HG02870 (cell line): ENCODE results near the gene BCAP31.
"Not testable (repeated sequence)": the region's sequence is repeated elsewhere in the genome, so short reads cannot be mapped to it uniquely, and the experiment has no call there.

ENCODE experiments used
- ATAC-seq: cut with Tn5 transposase; IDR thresholded peaks from one replicate; pipeline ENCODE4 v1.9.1; 2021; ENCODE audit warnings: mild to moderate bottlenecking, moderate library complexity; ENCODE audit not compliant: unreplicated experiment

The BCAP31 gene

GRCh38 chrX:153696986-153697722 lies 27.0 kb downstream of the BCAP31 start:
- not testable (repeated sequence) for ATAC-seq

DNA sequence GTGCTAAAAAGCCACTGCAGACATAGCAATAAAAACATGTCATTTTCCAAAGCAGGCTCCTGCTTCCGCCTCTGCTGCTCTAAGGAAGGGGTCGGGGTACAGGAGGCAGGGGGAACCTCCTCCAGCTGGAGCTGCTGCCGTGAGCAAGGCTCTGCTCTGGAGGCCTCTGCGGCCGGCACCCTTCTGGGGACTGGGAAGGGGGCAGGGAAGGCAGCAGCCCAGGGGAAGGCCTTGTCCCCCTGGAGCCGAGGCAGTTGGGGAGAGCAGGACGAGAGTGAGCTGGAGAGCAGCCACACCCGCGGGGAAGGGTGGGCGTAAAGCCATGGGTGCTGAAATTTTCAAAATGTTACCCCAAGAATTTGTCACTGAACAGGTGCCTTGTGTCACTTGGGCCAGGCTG lies 27.6 kb downstream of the BCAP31 start:
- not testable (repeated sequence) for ATAC-seq

DNA sequence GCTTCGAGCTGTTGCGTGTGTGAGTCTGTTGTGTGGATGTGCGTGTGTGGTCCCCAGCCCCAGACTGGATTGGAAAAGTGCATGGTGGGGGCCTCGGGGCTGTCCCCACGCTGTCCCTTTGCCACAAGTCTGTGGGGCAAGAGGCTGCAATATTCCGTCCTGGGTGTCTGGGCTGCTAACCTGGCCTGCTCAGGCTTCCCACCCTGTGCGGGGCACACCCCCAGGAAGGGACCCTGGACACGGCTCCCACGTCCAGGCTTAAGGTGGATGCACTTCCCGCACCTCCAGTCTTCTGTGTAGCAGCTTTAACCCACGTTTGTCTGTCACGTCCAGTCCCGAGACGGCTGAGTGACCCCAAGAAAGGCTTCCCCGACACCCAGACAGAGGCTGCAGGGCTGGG lies 28.1 kb downstream of the BCAP31 start:
- no peak for ATAC-seq

GRCh38 chrX:153694687-153695270 lies 29.4 kb downstream of the BCAP31 start:
- ATAC-seq: no peak

DNA sequence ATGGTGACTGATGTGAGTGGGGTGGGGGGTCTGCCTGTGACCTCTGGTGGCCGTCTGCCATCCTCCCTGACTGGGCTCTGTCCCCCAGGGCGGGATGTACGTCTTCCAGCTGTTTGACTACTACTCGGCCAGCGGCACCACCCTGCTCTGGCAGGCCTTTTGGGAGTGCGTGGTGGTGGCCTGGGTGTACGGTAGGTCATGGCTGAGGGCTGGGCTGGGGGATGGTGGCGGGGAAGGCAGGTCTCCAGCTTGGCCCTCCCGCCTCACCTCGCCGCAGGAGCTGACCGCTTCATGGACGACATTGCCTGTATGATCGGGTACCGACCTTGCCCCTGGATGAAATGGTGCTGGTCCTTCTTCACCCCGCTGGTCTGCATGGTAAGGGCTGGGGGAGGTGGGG lies 29.9 kb downstream of the BCAP31 start:
- not testable (repeated sequence) for ATAC-seq

DNA sequence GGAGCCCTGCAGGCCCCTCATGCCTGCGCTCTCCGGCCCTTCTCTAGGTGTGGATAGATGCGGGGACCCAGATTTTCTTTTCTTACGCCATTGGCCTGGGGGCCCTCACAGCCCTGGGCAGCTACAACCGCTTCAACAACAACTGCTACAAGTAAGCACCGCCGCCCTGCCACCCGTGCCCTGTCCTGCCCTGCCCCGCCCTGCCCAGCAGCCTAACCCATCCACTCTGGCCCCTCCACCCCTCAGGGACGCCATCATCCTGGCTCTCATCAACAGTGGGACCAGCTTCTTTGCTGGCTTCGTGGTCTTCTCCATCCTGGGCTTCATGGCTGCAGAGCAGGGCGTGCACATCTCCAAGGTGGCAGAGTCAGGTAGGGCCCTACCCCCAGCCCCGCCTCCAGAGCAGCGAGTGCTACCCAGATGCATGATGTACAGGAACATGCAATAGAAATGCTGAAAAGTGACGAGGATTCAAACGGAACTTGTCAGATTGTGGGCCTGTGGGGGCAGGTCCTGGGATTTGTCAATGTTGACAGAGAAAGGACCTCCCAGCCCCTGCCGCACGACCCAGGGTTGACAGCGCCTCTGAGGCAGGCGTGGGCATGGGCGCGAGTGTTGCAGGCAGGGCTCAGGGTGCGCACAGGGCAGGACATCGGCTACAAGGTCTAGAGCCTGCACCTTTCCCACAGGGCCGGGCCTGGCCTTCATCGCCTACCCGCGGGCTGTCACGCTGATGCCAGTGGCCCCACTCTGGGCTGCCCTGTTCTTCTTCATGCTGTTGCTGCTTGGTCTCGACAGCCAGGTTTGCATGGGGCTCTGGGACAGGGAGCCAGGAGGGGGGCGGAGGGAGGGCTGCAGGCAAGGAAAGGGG lies 30.7 kb downstream of the BCAP31 start:
- ATAC-seq: no peak

DNA sequence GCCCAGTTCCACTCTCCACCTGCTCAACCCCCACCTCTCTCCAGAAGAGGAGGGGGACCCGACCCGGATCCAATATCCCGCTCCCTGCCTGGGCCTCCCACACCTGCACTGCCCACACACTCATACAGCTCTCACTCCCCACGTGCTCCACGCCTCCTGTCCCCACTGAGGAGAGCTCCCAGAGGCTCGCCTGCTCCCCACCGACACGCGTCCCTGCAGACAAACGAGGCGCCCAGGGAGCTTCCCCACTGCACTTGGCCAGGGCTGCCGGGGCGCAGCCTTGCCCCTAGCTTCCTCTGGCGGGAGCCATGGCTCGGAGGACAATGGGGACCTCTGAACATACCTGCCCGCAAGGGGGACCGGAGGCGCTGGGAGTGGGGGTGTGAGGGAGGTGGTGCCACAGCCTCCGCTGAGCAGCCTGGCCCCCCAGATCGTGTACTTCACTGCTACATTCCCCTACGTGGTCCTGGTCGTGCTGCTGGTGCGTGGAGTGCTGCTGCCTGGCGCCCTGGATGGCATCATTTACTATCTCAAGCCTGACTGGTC lies 31.5 kb downstream of the BCAP31 start:
- ATAC-seq: no peak

- no peak for ATAC-seq
These were observed 32.2 kb downstream of the BCAP31 start for GRCh38 chrX:153692003-153692402.

- ATAC-seq: not testable (repeated sequence)
These were observed 33.0 kb downstream of the BCAP31 start for GRCh38 chrX:153691032-153691827.

- no peak for ATAC-seq
These were observed 33.7 kb downstream of the BCAP31 start for GRCh38 chrX:153690466-153690865.

DNA sequence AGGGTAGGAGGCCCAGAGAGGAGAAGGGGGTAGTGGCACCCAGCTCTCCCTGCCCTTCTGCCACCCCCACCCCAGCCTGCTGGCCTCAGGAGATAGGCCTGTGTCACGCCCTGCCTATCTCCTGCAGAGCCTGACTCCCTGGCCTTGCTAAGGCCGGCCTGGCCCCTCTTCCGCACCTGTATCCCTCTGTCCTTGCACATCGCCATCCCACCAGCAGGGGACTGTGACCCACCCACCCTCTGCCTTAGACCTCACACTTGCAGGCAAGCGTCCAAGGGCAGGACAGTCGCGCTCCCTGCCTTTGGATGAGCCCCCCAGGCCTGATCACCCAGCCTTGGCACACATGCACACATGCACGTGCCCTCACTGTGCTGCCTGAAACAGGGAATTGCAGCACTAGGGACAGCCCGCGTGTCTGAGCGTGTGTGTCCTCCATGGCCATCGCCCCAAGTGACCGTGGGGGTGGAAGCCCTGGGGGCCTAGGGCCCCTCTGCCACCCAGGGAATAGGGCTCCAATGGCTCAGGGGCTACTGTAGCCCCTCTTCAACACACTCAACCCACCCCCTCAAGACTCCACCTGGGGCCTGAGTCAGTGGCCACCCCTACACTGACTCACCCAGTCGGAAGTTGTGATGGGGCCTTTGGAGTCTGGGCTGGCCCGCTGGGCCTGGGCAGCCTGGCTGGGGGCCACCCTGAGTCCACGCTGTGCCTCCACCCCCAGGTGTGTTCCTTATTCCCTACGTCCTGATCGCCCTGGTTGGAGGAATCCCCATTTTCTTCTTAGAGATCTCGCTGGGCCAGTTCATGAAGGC lies 34.3 kb downstream of the BCAP31 start:
- ATAC-seq: no peak

GRCh38 chrX:153688911-153689590 lies 35.1 kb downstream of the BCAP31 start:
- no peak for ATAC-seq

DNA sequence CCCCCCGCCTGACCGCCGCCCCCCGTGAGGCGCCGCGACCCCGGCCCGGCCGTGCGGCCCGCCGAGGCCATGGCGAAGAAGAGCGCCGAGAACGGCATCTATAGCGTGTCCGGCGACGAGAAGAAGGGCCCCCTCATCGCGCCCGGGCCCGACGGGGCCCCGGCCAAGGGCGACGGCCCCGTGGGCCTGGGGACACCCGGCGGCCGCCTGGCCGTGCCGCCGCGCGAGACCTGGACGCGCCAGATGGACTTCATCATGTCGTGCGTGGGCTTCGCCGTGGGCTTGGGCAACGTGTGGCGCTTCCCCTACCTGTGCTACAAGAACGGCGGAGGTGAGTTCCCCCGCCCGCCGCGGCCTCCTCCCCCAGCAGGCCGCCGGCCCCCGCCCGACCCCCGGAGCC lies 35.7 kb downstream of the BCAP31 start:
- ATAC-seq: no peak

DNA sequence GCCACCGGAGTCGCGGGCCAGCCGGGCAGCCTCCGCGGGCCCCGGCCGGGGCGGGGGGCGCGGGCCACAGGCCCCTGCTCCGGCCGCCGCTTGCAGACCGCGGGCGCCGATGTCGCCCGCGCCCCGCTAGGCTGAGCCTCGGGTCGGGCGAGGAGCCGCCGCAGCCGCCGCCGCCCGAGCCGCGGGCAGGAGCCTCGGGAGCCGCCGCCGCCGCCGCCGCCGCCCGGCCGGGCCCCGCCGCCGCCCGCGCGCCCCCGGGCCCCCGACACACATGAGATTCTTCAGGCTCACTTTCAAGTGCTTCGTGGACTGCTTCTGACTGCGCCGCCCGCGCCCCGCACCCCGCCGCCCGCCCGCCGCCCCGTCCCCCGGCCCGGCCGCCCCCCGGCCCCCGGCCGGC lies 36.1 kb downstream of the BCAP31 start:
- no peak for ATAC-seq

DNA sequence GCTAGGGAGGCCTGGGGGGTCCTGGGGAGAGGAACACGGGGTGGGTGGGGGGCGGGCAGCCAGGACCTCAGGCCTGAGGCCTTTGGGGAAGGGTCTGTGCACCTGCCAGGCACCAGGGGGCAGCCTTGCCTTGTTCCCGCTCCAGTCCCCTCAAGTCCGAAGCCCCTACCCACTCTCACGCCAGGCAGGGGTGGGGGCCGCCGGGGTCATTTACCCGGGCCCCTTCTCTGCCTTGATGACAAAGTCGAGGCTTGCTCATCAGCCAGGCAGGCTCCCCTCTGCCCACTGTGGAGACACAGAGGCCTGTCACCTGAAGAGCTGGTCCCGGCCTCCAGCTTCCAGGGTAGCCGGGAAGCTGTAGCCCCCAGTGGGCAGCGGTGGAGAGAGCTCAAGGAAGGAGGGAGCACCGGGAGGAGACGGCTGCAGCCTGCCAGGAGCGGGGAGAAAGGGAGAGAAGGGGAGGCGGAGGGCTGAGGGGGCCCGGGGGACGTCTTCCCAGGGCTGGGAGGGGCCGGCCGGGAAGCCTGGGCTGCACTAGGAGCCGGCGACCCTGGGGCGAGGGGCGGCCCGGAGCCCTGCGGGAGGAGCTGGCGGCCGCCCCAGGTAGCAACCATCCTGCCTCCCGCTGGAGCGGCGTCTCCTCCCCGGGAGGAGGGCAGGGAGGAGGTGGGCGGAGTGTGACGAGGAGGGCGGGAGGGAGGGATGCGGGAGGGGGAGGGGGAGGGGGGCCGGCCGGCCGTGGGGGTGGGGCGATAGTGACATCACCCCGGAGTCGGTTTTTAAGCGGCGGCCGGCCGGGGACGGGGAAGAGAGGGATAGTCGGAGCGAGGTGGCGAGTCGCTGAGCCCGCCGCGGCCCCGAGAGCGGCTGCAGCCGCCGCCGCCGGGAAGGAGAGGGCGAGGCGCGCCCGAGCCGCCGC lies 36.8 kb downstream of the BCAP31 start, which contains the start of gene SLC6A8:
Gene SLC6A8, plus strand, starts transcription at position 806 of the 919 bp plus-strand sequence. CDS start 649 bp downstream, outside the sequence.
- no peak for ATAC-seq

- no peak for ATAC-seq
These were observed 37.5 kb downstream of the BCAP31 start for GRCh38 chrX:153686711-153687110.

- no peak for ATAC-seq
These were observed 38.2 kb downstream of the BCAP31 start for GRCh38 chrX:153685751-153686696.
